MM.1S (cell line): Measurements from ENCODE around the gene OSBPL2.

Experiments
- EZH2phosphoT487 ChIP-seq: fragments of 300-600 bp; sonication (generic); IDR thresholded peaks from 2 replicates; pipeline ENCODE4 v1.6.1; 2018; ENCODE audit warnings: antibody characterized with exemption, low read length
- TF ChIP-seq, protein P1 (sequence below): fragments of 300-600 bp; sonication (generic); IDR thresholded peaks from 2 replicates; pipeline ENCODE4 v1.5.1; 2016; ENCODE audit warnings: antibody characterized with exemption, low read length, mixed read lengths

DNA sequence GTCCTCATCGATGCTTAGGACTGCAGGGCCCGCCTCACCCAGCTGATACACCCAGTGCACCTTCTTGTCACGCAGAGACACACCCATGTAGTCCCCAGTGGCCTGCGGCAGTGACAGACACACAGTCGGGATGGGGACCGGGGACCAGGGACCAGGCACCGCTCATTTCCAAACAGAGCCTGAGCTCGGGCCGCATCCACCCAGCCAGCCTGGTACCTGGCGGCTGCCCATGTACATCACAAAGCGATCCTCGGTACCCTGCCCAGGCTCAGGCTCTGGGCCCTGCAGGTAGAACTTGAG, 76.0 kb downstream of the OSBPL2 start:
- TF ChIP-seq, protein P1, sequence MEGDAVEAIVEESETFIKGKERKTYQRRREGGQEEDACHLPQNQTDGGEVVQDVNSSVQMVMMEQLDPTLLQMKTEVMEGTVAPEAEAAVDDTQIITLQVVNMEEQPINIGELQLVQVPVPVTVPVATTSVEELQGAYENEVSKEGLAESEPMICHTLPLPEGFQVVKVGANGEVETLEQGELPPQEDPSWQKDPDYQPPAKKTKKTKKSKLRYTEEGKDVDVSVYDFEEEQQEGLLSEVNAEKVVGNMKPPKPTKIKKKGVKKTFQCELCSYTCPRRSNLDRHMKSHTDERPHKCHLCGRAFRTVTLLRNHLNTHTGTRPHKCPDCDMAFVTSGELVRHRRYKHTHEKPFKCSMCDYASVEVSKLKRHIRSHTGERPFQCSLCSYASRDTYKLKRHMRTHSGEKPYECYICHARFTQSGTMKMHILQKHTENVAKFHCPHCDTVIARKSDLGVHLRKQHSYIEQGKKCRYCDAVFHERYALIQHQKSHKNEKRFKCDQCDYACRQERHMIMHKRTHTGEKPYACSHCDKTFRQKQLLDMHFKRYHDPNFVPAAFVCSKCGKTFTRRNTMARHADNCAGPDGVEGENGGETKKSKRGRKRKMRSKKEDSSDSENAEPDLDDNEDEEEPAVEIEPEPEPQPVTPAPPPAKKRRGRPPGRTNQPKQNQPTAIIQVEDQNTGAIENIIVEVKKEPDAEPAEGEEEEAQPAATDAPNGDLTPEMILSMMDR = no peak
- TF ChIP-seq EZH2phosphoT487 = no peak
